ENCODE data around the gene CAP2. TPM values are rescaled to one million over a fixed set of nuclear protein-coding genes. Genes with fewer than 3 reads are reported as not detected.

CAP2 gene
- total RNA-seq, 1 donor from 2014 or later: 15.5 TPM

DNA sequence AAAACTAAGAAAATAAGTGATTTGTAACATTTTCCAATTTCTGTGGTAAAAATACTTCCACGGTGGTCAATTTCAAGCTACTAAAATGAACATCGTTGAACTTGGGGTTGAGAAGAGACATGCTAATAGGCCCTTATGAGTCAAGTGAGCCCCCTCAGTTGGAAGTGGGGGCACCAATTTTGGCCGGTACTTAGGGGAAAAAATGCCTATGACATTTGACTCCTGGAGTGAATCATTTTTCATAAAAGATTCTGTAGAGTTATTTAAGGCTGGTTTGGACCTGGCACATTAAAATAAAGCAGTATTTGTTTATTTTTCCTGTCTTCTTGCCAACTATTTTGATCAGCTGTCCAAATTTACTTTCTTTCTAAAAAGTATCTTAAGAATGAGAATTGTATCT is 32.4 kb upstream of the CAP2 start:
- TF ChIP-seq, protein P1, sequence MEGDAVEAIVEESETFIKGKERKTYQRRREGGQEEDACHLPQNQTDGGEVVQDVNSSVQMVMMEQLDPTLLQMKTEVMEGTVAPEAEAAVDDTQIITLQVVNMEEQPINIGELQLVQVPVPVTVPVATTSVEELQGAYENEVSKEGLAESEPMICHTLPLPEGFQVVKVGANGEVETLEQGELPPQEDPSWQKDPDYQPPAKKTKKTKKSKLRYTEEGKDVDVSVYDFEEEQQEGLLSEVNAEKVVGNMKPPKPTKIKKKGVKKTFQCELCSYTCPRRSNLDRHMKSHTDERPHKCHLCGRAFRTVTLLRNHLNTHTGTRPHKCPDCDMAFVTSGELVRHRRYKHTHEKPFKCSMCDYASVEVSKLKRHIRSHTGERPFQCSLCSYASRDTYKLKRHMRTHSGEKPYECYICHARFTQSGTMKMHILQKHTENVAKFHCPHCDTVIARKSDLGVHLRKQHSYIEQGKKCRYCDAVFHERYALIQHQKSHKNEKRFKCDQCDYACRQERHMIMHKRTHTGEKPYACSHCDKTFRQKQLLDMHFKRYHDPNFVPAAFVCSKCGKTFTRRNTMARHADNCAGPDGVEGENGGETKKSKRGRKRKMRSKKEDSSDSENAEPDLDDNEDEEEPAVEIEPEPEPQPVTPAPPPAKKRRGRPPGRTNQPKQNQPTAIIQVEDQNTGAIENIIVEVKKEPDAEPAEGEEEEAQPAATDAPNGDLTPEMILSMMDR (IDR thresholded peaks at IDR 0.05; ENCODE audit: unreplicated experiment): no peak
- DNase-seq (ENCODE audit: low spot score, unreplicated experiment): no peak
- H3K27ac Mint-ChIP-seq: no peak overlapping the region
- H3K9me3 Mint-ChIP-seq (ENCODE audit: low read depth): peaks cover 4% of the 10 kb centered on the region
- no peaks in the 10 kb centered on the region for H3K4me1 Mint-ChIP-seq (ENCODE audit: low read depth)
- no peaks in the 10 kb centered on the region for H3K36me3 Mint-ChIP-seq (ENCODE audit: insufficient read depth)
- no peak overlapping the region for H3K4me3 Mint-ChIP-seq (ENCODE audit: low read depth)
- H3K27me3 Mint-ChIP-seq: no peaks in the 10 kb centered on the region

DNA sequence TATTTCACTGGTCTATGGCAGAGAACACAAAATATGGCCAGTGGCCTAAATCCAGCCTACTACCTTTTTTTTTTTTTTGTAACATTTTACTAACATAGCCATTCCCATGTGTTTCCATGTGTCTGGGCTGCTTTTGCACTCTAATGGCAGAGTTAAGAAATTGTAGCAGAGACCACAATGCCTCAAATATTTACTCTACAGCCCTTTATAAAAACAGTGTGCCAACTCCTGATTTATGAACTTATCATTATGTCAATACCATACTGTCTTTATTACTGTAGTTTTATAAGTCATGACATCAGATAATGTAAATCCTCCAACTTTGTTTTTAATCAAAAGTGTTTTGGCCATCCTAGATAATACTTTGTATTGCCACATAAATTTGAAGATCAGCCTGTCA is 27.4 kb upstream of the CAP2 start:
- no peak for DNase-seq (ENCODE audit: low spot score, unreplicated experiment)
- no peaks in the 10 kb centered on the region for H3K36me3 Mint-ChIP-seq (ENCODE audit: insufficient read depth)
- H3K27ac Mint-ChIP-seq: no peak overlapping the region
- no peak overlapping the region for H3K4me3 Mint-ChIP-seq (ENCODE audit: low read depth)
- TF ChIP-seq, protein P1 (IDR thresholded peaks at IDR 0.05; ENCODE audit: unreplicated experiment): no peak
- no peaks in the 10 kb centered on the region for H3K4me1 Mint-ChIP-seq (ENCODE audit: low read depth)
- H3K27me3 Mint-ChIP-seq: no peaks in the 10 kb centered on the region
- peaks cover 13% of the 10 kb centered on the region for H3K9me3 Mint-ChIP-seq (ENCODE audit: low read depth)

DNA sequence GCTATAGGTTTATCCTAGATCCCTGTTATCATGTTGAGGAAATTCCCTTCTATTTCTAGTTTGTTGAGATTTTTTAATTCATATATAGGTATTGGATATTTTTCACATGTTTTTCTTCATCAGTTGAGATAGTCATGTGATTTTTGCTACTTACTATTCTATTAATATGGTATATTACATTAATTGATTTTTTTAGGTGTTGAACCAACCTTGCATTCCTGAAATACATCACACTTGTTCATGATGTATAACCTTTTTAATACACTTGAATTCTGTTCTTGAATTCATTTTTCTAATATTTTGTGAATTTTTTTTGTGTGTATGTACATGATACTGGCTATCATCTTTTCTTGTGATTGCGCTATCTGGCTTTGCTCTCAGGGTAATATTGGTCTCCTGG is 25.5 kb upstream of the CAP2 start:
- Mint-ChIP-seq H3K27me3 (no peaks in the 10 kb centered on the region), H3K9me3 (ENCODE audit: low read depth) (peaks cover 13% of the 10 kb centered on the region), H3K4me1 (ENCODE audit: low read depth) (no peaks in the 10 kb centered on the region), H3K4me3 (ENCODE audit: low read depth) (no peak overlapping the region), H3K27ac (no peak overlapping the region), H3K36me3 (ENCODE audit: insufficient read depth) (no peaks in the 10 kb centered on the region)
- no peak for DNase-seq (ENCODE audit: low spot score, unreplicated experiment)
- TF ChIP-seq, protein P1 (IDR thresholded peaks at IDR 0.05; ENCODE audit: unreplicated experiment): no peak

DNA sequence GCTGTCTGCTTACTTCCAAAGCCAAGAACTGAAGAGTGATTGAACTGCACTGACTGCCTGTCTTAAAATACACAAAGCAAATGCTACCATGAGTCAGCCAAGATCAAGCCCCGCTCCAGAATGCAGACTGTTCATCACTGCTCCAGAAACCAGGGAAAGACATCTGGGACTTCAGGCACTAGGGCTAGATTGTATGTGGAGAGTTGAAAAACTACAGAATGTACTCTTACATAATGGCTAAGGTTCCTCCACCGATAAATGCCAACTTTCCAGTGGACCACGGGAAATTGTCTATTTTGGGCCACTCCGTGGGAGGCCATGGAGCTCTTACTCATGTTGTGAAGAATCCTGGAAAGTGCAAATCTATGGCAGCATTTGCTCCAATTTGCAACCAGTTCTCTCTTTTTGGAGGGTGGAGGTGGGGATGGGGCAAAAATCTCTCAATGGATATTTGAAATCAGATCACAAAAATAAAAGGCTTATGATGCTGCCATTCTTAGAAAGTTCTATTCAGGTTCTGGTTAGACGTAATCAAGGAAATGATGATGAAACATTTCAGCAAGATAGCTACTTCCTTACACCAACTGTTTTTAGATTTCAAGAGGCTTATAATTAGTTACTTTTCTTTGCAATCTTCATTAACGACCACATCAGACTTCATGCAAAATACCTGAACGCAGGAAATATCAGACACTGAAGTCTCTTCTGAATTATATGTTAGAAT is 11.8 kb upstream of the CAP2 start:
- Mint-ChIP-seq H3K4me1 (ENCODE audit: low read depth) (no peaks in the 10 kb centered on the region), H3K9me3 (ENCODE audit: low read depth) (no peaks in the 10 kb centered on the region)
- no peak for DNase-seq (ENCODE audit: low spot score, unreplicated experiment)

DNA sequence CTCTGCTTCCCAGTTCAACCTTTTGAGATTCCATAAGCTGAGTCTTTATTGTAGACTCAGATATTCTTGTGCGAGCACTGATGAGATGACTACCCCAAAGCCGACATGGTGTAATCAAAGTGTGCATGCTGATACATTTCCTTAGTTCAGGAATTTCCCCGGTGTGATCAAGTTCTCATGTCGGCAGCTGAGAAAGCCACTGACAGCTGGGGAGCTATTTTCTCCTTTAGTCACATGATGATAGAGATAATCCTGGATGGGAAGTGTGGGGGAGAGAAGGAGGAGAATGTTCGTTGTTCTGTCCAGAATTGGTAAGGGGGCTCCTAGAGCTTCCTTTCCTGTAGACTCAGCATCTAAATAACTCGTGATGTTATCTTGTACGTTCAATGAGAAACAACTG is 7.7 kb upstream of the CAP2 start:
- TF ChIP-seq, protein P1 (IDR thresholded peaks at IDR 0.05; ENCODE audit: unreplicated experiment): no peak
- Mint-ChIP-seq H3K9me3 (ENCODE audit: low read depth) (no peaks in the 10 kb centered on the region), H3K4me3 (ENCODE audit: low read depth) (no peak overlapping the region), H3K4me1 (ENCODE audit: low read depth) (no peaks in the 10 kb centered on the region), H3K36me3 (ENCODE audit: insufficient read depth) (no peaks in the 10 kb centered on the region), H3K27me3 (no peaks in the 10 kb centered on the region), H3K27ac (no peak overlapping the region)
- no peak for DNase-seq (ENCODE audit: low spot score, unreplicated experiment)

More for the DNA sequence above, 11.8 kb upstream of the CAP2 start:
- H3K36me3 Mint-ChIP-seq (ENCODE audit: insufficient read depth): no peaks in the 10 kb centered on the region
- no peaks in the 10 kb centered on the region for H3K27me3 Mint-ChIP-seq
- no peak overlapping the region for H3K4me3 Mint-ChIP-seq (ENCODE audit: low read depth)
- TF ChIP-seq, protein P1 (IDR thresholded peaks at IDR 0.05; ENCODE audit: unreplicated experiment): no peak
- H3K27ac Mint-ChIP-seq: no peak overlapping the region
